Superior temporal gyrus (tissue), 1 donor: Measurements from ENCODE around the gene PPARA.

Experiments
- DNase-seq: peaks from one replicate; pipeline ENCODE4 v3.0.0-alpha.2; 2016; ENCODE audit errors: extremely low spot score

Gene PPARA

DNA sequence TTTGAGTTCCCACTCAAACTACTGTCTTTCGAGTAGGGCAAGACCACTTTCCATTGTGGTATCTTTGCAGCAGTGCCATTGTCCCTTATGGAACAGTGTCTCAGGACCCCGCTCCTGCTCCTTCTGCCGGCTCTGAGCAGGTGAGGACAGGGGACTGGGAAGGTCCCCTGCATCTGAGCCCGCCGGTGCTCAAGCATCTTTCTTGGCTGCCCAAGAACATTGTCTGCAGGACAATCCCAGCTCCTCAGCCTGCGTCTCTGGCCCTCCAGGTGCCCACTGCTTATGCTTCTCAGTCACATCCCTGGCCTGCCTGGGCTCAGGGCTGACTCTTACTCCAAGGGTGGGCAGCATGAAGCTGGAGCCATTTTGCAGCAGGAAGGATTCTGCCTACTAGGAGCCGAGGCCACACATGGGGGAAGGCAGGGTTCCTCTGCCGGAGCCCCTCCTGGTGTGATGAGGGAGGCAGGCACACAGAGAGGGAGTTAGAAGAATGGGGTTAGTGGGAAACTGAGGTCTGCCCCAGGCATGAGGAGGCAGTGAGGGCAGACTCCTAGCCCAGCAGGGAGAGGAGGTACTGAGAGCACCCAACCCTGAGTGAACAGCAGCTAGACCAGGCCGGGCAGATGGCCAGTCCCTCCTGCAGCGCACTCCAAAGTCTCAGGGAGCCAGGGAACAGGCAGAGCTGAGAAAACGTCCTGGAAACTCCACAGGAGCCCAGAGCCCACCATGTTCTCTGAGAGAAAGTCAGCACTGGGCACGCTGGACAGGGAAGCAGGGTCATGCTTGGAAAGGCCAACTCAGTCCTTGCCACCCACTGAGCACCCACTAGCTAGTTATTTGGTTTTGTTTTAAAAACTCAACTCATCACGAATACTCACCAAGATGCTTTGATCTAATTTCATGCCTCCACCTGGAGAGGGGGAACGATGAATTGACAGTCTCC is 7.5 kb upstream of the PPARA start:
- no peak for DNase-seq

GRCh38 chr22:46143491-46144147 is 6.7 kb upstream of the PPARA start:
- no peak for DNase-seq

DNA sequence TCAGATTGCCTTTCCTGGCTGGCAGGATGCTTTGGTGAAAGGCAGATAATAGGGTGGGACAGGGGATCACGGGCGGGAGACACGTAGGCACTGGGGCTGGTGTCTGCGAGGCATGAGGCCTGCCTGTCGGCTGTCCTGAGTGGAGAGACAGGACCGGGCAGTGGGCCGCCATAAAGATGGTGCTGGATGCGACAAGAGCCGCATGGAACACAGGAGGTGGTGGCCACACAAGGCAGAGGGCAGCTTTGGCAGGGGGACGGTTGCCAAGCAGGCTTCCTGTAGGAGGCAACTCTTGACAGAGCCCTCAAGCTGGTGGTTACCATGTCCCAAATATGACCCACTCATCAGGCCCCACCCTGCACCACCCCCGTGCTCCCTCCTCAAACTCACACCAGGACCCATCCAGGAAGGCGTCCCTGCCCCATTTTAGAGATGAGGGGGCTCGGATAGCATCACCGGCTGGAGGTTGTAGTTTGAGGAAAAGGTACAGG is 4.9 kb upstream of the PPARA start:
- no peak for DNase-seq

GRCh38 chr22:46145896-46146295 is 4.4 kb upstream of the PPARA start:
- no peak for DNase-seq

- DNase-seq = no peak
These were observed 4.0 kb upstream of the PPARA start for GRCh38 chr22:46146329-46146728.

- no peak for DNase-seq
These were observed 3.3 kb upstream of the PPARA start for GRCh38 chr22:46147061-46147460.

DNA sequence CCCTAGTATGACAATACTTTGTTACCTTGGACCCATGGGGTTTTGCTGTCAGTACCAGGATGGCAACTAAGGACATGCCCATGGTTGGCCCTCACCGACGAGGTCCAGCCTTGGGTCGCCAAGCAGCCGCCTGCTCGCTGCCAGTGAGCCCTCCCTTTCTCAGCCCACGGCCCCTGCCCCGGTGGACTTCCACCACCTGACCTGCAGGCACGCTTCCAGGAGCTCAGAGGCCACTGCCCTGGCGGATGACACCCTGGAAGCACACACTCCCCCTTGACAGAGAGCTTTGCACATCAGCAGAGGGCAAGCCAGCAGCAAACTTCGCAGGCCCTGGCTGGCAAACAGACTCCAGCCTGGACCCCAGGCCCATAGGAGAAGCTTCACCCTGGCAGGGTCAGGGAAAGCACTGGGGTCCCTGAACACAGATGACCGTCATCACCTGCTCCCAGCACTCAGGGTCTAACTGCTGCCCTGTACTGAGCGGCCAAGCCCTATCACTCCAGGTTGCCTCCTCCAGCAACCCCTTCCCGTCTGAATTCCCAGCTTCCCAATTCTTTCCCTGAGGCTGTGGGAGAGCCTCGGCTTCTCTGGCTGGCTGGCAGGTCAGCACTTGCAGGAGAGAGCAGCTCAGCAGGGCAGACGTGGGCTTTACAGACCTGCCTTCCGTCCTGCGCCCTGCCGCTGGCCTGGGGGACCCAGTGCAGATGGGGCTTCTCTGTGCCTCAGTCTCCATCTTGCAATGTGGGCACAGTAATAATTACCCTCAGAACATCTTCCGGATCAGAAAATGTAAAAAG is 2.7 kb upstream of the PPARA start:
- DNase-seq = no peak

DNA sequence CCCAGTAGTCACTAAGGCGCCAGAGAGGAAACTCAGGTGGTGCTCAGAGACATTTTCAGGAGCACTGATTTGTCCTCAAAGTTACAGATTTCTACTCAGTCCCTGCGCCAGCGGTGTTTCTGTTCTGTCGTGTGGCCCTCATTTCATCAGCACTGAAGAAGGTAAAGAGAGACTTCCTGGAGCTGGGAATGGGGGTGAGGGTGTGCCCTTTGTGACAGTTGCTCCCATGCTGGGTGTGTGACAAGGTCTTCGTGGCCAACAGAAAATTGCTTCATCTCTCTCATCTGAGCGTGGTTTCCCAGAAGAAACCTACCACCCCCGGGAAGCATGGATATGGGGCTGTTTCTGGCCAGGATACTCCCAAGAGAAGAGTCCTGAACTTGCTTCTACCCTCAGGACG is 2.0 kb upstream of the PPARA start:
- no peak for DNase-seq

DNA sequence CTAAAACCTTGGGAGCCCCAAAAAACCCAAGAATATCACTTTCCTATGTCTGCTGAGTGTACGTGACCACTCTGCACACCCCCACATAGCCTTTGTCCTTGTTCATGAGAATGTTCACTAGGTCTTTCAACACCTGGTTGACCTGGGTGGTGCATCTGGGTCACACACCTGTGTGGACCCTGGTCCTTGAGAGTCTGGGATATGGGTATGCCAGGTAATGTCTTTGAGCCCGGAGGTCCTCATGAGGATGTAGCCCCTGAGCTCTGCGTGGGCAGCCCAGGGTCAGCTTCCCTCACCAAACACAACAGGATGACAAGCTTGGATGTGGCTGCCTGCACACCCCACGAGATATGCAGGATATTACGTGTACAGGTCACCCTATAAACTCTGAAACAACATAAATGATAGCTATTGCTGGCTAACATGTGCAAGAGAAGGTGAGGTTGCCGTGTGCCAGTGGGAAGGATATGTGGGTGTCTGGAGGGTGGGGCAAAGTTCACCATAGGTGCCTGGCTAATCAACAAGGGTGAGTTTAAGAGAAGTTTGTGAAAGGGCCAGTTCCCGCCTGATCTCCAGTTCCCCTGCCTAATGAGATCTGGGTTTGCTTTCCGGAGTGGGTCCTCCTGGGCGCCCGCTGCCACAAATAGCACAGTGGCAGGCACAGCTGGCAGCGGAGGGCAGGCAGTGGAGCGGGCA is 1.4 kb upstream of the PPARA start:
- no peak for DNase-seq

GRCh38 chr22:46149512-46150033 is 753 bp upstream of the PPARA start:
- peak; percentile 41 for DNase-seq

- DNase-seq = no peak
These were observed 540 bp downstream of the PPARA start for GRCh38 chr22:46150655-46151477.

DNA sequence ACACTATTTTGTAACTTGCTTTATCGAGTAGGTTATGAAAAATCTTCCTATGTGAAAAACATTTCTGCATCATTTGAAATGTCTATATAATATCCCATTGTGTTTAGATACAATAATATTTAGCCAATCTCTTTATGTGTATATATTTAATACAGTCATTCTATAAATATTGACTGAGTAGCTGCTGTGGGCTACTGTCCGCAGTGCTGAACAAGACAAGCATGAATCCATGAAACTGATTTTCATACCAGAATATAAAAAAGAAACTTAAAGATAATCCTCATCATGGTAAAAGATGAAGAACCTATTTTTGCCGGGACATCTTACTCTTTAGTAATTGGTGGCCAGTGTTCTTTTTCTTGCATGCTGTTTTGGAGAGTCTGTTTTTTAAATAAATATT is 3.6 kb downstream of the PPARA start:
- DNase-seq = no peak

GRCh38 chr22:46156031-46156430 is 5.7 kb downstream of the PPARA start:
- DNase-seq = no peak

- no peak for DNase-seq
These were observed 8.0 kb downstream of the PPARA start for GRCh38 chr22:46158283-46158682.

DNA sequence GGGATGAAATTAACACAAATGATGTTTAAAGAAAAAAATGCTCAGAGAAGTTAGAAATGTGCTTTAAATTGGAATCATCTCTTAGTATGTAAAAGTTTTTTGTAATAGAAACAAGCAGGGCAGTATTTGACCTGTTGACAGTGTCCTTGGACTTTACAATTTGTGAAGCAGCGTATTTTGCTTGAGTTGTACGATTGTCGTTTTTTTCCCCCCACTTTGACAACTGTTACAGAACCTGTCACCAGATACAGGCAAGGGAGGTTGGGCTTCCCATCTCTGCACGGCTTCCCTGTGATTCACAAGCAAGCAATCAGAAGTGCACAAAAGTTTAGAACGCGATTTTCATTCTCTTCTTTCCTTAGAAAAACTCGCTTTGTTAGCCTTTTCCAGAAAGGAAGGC is 8.9 kb downstream of the PPARA start:
- no peak for DNase-seq

GRCh38 chr22:46159777-46160176 is 9.5 kb downstream of the PPARA start:
- DNase-seq = no peak

GRCh38 chr22:46162285-46162684 is 12.0 kb downstream of the PPARA start:
- no peak for DNase-seq

GRCh38 chr22:46162771-46163556 is 12.6 kb downstream of the PPARA start:
- no peak for DNase-seq

GRCh38 chr22:46163557-46163888 is 13.2 kb downstream of the PPARA start:
- DNase-seq = no peak

DNA sequence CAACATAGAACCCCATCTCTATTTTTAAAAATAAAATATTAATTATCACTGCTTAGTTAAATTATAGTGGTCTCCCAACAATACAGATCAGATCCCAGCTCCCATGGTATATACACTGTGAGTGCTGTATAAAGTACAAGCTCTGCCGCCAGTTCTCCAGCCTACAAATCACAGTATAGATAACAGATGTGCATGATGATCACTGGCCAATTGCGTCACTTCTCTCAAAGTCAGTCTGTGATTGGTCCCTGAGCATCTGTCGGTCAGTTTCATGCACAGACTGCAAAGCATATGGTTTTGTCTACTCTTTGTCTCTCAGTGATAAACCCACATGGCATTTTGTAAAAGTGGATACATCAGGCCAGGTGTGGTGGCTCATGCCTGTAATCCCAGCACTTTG is 15.7 kb downstream of the PPARA start:
- no peak for DNase-seq
